ENCODE results near the gene AMBN.
"Not testable (repeated sequence)": the region's sequence is repeated elsewhere in the genome, so short reads cannot be mapped to it uniquely, and the experiment has no call there.

AMBN gene

DNA sequence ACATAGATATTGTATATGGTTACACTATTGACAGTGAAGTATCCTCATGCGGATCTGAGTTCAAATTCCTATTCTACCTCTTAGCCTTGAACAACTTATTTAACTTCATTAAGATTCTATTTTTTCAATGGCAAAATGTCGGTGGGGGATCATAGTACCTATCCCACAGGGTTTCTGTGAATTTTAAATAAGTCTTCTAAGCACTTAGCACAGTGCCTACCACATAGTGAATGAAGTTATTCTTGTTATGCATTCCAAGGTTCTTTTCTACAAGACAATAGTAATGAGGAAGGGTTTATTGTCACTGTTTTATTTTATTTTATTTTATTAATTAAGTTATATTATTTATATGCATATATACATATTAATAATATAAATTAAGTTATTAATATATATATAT lies 27.7 kb downstream of the AMBN start:
- H3K27ac ChIP-seq (ENCODE audit: low read depth, low read length), result no peak overlapping the region
- H3K4me3 ChIP-seq (ENCODE audit: low read length), result no peak overlapping the region
- H3K36me3 ChIP-seq (ENCODE audit: control insufficient read depth, insufficient read depth, low read length), result no peaks in the 10 kb centered on the region
- no peaks in the 10 kb centered on the region for H3K27me3 ChIP-seq (ENCODE audit: control insufficient read depth, insufficient read depth, low read length)
- no peaks in the 10 kb centered on the region for H3K4me1 ChIP-seq (ENCODE audit: control insufficient read depth, insufficient read depth, low read length)
- H3K9ac ChIP-seq (ENCODE audit: low read length), result no peak overlapping the region

DNA sequence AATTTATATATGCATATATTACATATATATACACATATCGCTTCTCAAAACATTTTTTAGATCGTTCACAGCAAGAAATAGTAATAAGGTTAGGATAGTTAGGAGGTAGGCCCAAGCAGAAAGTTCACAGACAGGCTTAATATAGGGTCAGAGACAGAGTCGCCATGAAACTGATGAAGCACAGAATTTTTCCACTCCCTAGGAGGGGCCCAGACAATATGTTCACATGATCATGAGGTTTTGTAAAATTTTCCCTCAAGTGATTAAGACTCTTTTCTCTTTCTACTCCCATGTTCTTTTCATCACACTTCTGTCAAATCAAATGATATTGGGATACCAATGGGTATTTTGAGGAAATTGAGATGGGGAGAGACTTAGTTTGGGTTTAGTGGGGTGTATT lies 31.3 kb downstream of the AMBN start:
- H3K4me1 ChIP-seq (ENCODE audit: control insufficient read depth, insufficient read depth, low read length), result no peaks in the 10 kb centered on the region
- H3K4me3 ChIP-seq (ENCODE audit: low read length), result no peak overlapping the region
- H3K27me3 ChIP-seq (ENCODE audit: control insufficient read depth, insufficient read depth, low read length), result no peaks in the 10 kb centered on the region
- H3K36me3 ChIP-seq (ENCODE audit: control insufficient read depth, insufficient read depth, low read length), result no peaks in the 10 kb centered on the region
- no peak overlapping the region for H3K9ac ChIP-seq (ENCODE audit: low read length)
- H3K27ac ChIP-seq (ENCODE audit: low read depth, low read length), result no peak overlapping the region

- Histone ChIP-seq H3K4me1 (ENCODE audit: control insufficient read depth, insufficient read depth, low read length) (no peaks in the 10 kb centered on the region), H3K27me3 (ENCODE audit: control insufficient read depth, insufficient read depth, low read length) (no peaks in the 10 kb centered on the region), H3K27ac (ENCODE audit: low read depth, low read length) (no peak overlapping the region), H3K9ac (ENCODE audit: low read length) (no peak overlapping the region), H3K4me3 (ENCODE audit: low read length) (no peak overlapping the region), H3K36me3 (ENCODE audit: control insufficient read depth, insufficient read depth, low read length) (no peaks in the 10 kb centered on the region)
Measured at GRCh38 chr4:70624226-70624793, 32.3 kb downstream of the AMBN start.

GRCh38 chr4:70627620-70628019 lies 35.6 kb downstream of the AMBN start:
- H3K9ac ChIP-seq (ENCODE audit: low read length), result no peak overlapping the region
- no peaks in the 10 kb centered on the region for H3K4me1 ChIP-seq (ENCODE audit: control insufficient read depth, insufficient read depth, low read length)
- no peaks in the 10 kb centered on the region for H3K36me3 ChIP-seq (ENCODE audit: control insufficient read depth, insufficient read depth, low read length)
- H3K27me3 ChIP-seq (ENCODE audit: control insufficient read depth, insufficient read depth, low read length), result no peaks in the 10 kb centered on the region
- no peak overlapping the region for H3K27ac ChIP-seq (ENCODE audit: low read depth, low read length)
- H3K4me3 ChIP-seq (ENCODE audit: low read length), result no peak overlapping the region

DNA sequence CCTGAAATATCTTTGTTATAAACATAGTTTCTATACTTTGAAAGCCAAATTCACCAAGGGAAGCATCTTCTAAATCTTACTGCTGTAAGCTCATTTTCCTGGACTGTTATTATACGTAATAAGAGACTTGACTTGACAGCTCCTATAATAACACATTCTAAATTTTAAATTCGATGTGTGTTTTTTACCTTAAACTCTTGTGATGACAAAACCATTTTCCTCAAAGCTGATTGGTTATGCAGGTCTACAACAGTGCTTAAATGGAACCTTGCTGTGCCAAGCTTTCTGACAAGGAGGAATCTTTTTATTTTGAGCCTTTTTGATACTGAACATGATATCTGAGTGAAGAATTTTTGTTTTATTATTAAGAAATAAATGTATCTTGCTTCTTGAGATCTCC lies 36.4 kb downstream of the AMBN start, which contains the start of gene ENAM:
Gene ENAM (plus strand): TSS at position 301 of the 400 bp plus-strand sequence. CDS start 757 bp downstream, outside the sequence.
- H3K27me3 ChIP-seq (ENCODE audit: control insufficient read depth, insufficient read depth, low read length), result no peaks in the 10 kb centered on the region
- no peak within 1 kb of the TSS for H3K4me3 ChIP-seq (ENCODE audit: low read length)
- no peaks in the 10 kb centered on the region for H3K36me3 ChIP-seq (ENCODE audit: control insufficient read depth, insufficient read depth, low read length)
- no peaks in the 10 kb centered on the region for H3K4me1 ChIP-seq (ENCODE audit: control insufficient read depth, insufficient read depth, low read length)
- no peak within 1 kb of the TSS for H3K27ac ChIP-seq (ENCODE audit: low read depth, low read length)
- H3K9ac ChIP-seq (ENCODE audit: low read length), result no peak within 1 kb of the TSS

DNA sequence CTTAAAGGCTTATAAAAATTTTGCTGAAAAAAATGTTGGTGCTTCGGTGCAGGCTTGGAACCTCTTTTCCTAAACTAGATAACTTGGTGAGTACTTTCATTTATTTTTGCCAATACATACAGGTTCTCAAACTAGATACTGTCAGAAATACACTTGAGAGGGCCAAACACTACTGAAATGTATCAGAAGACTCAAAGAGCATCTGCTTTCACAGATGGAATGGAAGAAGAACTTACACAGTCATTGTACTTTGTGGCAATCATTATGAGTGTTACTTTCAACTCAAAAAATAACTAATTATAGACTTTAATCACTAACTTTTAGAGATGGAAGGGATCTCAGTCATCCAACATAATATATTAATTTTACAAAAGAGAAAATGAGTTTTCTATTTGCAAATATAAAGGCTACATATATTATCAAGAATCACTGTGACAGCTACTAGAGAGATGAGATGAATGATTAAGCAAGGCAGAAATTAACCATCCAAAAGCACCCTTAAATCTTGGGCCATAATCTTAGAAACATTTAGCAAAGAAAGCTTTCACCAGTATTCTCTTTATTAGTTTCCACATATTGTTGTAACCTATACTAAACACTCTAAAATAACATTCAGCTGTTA lies 37.5 kb downstream of the AMBN start:
- no peak overlapping the region for H3K4me3 ChIP-seq (ENCODE audit: low read length)

GRCh38 chr4:70630162-70630561 lies 38.1 kb downstream of the AMBN start:
- no peaks in the 10 kb centered on the region for H3K36me3 ChIP-seq (ENCODE audit: control insufficient read depth, insufficient read depth, low read length)
- H3K27ac ChIP-seq (ENCODE audit: low read depth, low read length), result no peak overlapping the region
- no peaks in the 10 kb centered on the region for H3K4me1 ChIP-seq (ENCODE audit: control insufficient read depth, insufficient read depth, low read length)
- no peaks in the 10 kb centered on the region for H3K27me3 ChIP-seq (ENCODE audit: control insufficient read depth, insufficient read depth, low read length)
- no peak overlapping the region for H3K4me3 ChIP-seq (ENCODE audit: low read length)
- H3K9ac ChIP-seq (ENCODE audit: low read length), result no peak overlapping the region

More for the DNA sequence above, 37.5 kb downstream of the AMBN start:
- Histone ChIP-seq H3K9ac (ENCODE audit: low read length) (no peak overlapping the region), H3K36me3 (ENCODE audit: control insufficient read depth, insufficient read depth, low read length) (no peaks in the 10 kb centered on the region), H3K27ac (ENCODE audit: low read depth, low read length) (no peak overlapping the region), H3K27me3 (ENCODE audit: control insufficient read depth, insufficient read depth, low read length) (no peaks in the 10 kb centered on the region), H3K4me1 (ENCODE audit: control insufficient read depth, insufficient read depth, low read length) (no peaks in the 10 kb centered on the region)

DNA sequence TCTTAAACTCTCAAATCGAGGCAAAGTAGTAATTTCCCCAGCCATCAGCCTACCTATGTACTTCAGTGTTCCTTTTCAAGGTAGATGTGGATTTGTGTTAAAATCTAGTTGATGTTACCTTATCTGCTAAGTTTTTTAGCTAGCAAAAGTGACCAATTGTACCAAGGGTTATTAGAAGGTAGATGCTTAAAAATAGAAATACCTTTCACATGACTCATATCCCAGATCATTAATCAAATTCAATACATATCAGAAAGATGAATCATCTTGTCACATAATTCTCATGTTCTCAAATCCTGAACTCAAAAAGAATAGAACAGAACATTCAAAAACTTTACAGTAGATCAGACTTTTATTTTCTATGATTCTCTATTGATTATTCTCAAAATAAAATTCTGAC lies 40.0 kb downstream of the AMBN start:
- Histone ChIP-seq H3K4me3 (ENCODE audit: low read length) (no peak overlapping the region), H3K27me3 (ENCODE audit: control insufficient read depth, insufficient read depth, low read length) (no peaks in the 10 kb centered on the region), H3K9ac (ENCODE audit: low read length) (no peak overlapping the region), H3K4me1 (ENCODE audit: control insufficient read depth, insufficient read depth, low read length) (no peaks in the 10 kb centered on the region), H3K27ac (ENCODE audit: low read depth, low read length) (no peak overlapping the region), H3K36me3 (ENCODE audit: control insufficient read depth, insufficient read depth, low read length) (no peaks in the 10 kb centered on the region)

GRCh38 chr4:70634482-70634881 lies 42.4 kb downstream of the AMBN start:
- Histone ChIP-seq H3K36me3 (ENCODE audit: control insufficient read depth, insufficient read depth, low read length) (no peaks in the 10 kb centered on the region), H3K27me3 (ENCODE audit: control insufficient read depth, insufficient read depth, low read length) (no peaks in the 10 kb centered on the region), H3K9ac (ENCODE audit: low read length) (no peak overlapping the region), H3K27ac (ENCODE audit: low read depth, low read length) (no peak overlapping the region), H3K4me1 (ENCODE audit: control insufficient read depth, insufficient read depth, low read length) (peaks cover 3% of the 10 kb centered on the region), H3K4me3 (ENCODE audit: low read length) (no peak overlapping the region)

DNA sequence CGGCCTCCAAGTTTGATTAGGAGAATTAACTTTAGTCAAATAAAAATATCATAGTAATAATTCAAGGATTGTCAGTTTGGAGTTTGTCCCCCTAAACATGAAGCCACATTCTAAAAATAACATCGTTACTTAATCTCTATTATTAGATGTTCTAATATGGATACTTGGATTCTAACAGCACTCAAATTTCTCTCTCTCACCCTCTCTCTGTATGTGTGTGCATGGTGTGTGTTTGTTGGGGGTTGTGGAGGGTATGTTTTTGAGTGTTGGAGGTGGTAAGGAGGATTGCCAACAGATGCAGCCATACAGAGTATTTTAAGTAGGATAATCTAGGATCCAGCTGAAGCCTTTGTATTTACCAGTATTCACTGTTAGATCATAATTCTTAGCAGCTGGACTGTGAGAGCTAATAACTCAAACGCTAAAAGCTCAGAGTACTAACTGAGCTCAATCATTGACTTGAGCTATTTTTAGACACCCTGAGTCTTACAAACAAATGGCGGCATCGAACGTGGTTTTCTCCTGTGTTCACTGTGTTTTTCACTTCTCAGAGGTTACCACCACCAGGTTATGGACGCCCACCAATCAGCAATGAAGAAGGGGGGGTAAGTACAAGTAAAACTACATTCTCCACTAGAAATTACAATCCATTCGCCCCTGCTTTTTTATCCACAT lies 45.3 kb downstream of the AMBN start:
- peak overlapping the region; percentile 10 for H3K27ac ChIP-seq (ENCODE audit: low read depth, low read length)
- no peaks in the 10 kb centered on the region for H3K27me3 ChIP-seq (ENCODE audit: control insufficient read depth, insufficient read depth, low read length)
- H3K9ac ChIP-seq (ENCODE audit: low read length), result no peak overlapping the region
- no peak overlapping the region for H3K4me3 ChIP-seq (ENCODE audit: low read length)
- H3K4me1 ChIP-seq (ENCODE audit: control insufficient read depth, insufficient read depth, low read length), result peaks cover 3% of the 10 kb centered on the region
- H3K36me3 ChIP-seq (ENCODE audit: control insufficient read depth, insufficient read depth, low read length), result no peaks in the 10 kb centered on the region

- Histone ChIP-seq H3K4me3 (ENCODE audit: low read length) (no peak overlapping the region), H3K27me3 (ENCODE audit: control insufficient read depth, insufficient read depth, low read length) (no peaks in the 10 kb centered on the region), H3K27ac (ENCODE audit: low read depth, low read length) (no peak overlapping the region), H3K36me3 (ENCODE audit: control insufficient read depth, insufficient read depth, low read length) (no peaks in the 10 kb centered on the region), H3K9ac (ENCODE audit: low read length) (no peak overlapping the region), H3K4me1 (ENCODE audit: control insufficient read depth, insufficient read depth, low read length) (peaks cover 3% of the 10 kb centered on the region)
Measured at GRCh38 chr4:70640192-70640591, 48.1 kb downstream of the AMBN start.

DNA sequence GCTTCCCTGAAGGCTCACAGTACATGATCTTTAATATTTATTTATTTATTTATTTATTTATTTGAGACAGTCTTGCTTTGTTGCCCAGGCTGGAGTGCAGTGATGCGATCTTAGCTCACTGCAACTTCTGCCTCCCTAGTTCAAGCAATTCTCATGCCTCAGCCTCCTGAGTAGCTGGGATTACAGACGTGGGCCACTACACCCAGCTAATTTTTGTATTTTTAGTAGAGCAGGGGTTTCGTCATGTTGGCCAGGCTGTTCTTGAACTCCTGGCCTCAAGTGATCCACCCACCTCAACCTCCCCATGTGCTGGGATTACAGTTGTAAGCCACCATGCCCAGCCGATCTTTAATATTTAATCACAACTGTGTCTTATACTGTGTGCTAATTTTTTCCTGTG lies 58.7 kb downstream of the AMBN start:
- not testable (repeated sequence) for H3K27me3 ChIP-seq (ENCODE audit: control insufficient read depth, insufficient read depth, low read length); H3K9ac ChIP-seq (ENCODE audit: low read length); H3K36me3 ChIP-seq (ENCODE audit: control insufficient read depth, insufficient read depth, low read length); H3K4me3 ChIP-seq (ENCODE audit: low read length); H3K4me1 ChIP-seq (ENCODE audit: control insufficient read depth, insufficient read depth, low read length); H3K27ac ChIP-seq (ENCODE audit: low read depth, low read length)

Data from rectal smooth muscle tissue (tissue), 1 donor.